Parathyroid adenoma (tissue), 2 donors: Measurements from ENCODE around the gene COL23A1.

ENCODE experiments used
- H2AFZ ChIP-seq: fragments of 300-600 bp; sonication (generic); one replicate; pipeline ENCODE4 v1.7.0; 2017; ENCODE audit warnings: antibody characterized with exemption, mild to moderate bottlenecking
- H3K27ac ChIP-seq: fragments of 300-600 bp; sonication (generic); one replicate; pipeline ENCODE4 v1.7.0; 2017
- H3K27me3 ChIP-seq: fragments of 300-600 bp; sonication (generic); one replicate; pipeline ENCODE4 v1.7.0; 2017; ENCODE audit warnings: low read length; ENCODE audit not compliant: control insufficient read depth, insufficient read depth
- H3K36me3 ChIP-seq: fragments of 300-600 bp; sonication (generic); one replicate; pipeline ENCODE4 v1.7.0; 2017; ENCODE audit warnings: low read length; ENCODE audit not compliant: control insufficient read depth, insufficient read depth
- H3K4me1 ChIP-seq: fragments of 300-600 bp; sonication (generic); one replicate; pipeline ENCODE4 v1.7.0; 2017; ENCODE audit warnings: control low read depth
- H3K4me2 ChIP-seq: fragments of 300-600 bp; sonication (generic); one replicate; pipeline ENCODE4 v1.7.0; 2017; ENCODE audit warnings: low read length
- H3K4me3 ChIP-seq: fragments of 300-600 bp; sonication (generic); one replicate; pipeline ENCODE4 v1.7.0; 2017; ENCODE audit warnings: low read depth, low read length
- H3K79me2 ChIP-seq: fragments of 300-600 bp; sonication (generic); one replicate; pipeline ENCODE4 v1.7.0; 2017; ENCODE audit warnings: control low read depth
- H3K9ac ChIP-seq: fragments of 300-600 bp; sonication (generic); one replicate; pipeline ENCODE4 v1.7.0; 2017; ENCODE audit warnings: mild to moderate bottlenecking
- H3K9me3 ChIP-seq: fragments of 300-600 bp; sonication (generic); one replicate; pipeline ENCODE4 v1.7.0; 2017; ENCODE audit warnings: low read length; ENCODE audit not compliant: control insufficient read depth
- CTCF ChIP-seq: fragments of 300-600 bp; sonication (generic); IDR thresholded peaks from one replicate; pipeline ENCODE4 v1.7.0; 2017; ENCODE audit warnings: antibody characterized with exemption, mild to moderate bottlenecking
- donor health status: primary hyperparathyroidism.

Gene COL23A1

GRCh38 chr5:178424810-178425177 lies 165.4 kb downstream of the COL23A1 start:
- Histone ChIP-seq H3K79me2 (no peaks in the 10 kb centered on the region), H3K9ac (no peak overlapping the region), H3K9me3 (no peaks in the 10 kb centered on the region), H2AFZ (no peak overlapping the region), H3K4me1 (peaks cover 21% of the 10 kb centered on the region), H3K27ac (no peak overlapping the region), H3K4me3 (no peak overlapping the region), H3K4me2 (no peak overlapping the region), H3K27me3 (no peaks in the 10 kb centered on the region), H3K36me3 (no peaks in the 10 kb centered on the region)
- TF ChIP-seq CTCF: no peak

GRCh38 chr5:178423901-178424809 lies 166.0 kb downstream of the COL23A1 start:
- Histone ChIP-seq H3K79me2 (no peaks in the 10 kb centered on the region), H3K27ac (no peak overlapping the region), H3K27me3 (no peaks in the 10 kb centered on the region), H3K9ac (no peak overlapping the region), H3K36me3 (no peaks in the 10 kb centered on the region), H3K4me2 (no peak overlapping the region), H3K9me3 (no peaks in the 10 kb centered on the region), H3K4me1 (peaks cover 23% of the 10 kb centered on the region), H2AFZ (no peak overlapping the region), H3K4me3 (no peak overlapping the region)
- TF ChIP-seq CTCF: no peak

GRCh38 chr5:178423431-178423830 lies 166.8 kb downstream of the COL23A1 start:
- no peaks in the 10 kb centered on the region for H3K9me3 ChIP-seq
- no peak for TF ChIP-seq CTCF
- H3K4me1 ChIP-seq: peaks cover 24% of the 10 kb centered on the region
- H3K27me3 ChIP-seq: no peaks in the 10 kb centered on the region
- H3K4me2 ChIP-seq: no peak overlapping the region
- no peak overlapping the region for H3K27ac ChIP-seq
- H3K79me2 ChIP-seq: no peaks in the 10 kb centered on the region
- no peak overlapping the region for H3K9ac ChIP-seq
- no peak overlapping the region for H3K4me3 ChIP-seq
- H3K36me3 ChIP-seq: no peaks in the 10 kb centered on the region
- no peak overlapping the region for H2AFZ ChIP-seq

GRCh38 chr5:178422400-178422775 lies 167.8 kb downstream of the COL23A1 start:
- Histone ChIP-seq H3K27me3 (no peaks in the 10 kb centered on the region), H3K4me3 (no peak overlapping the region), H3K4me1 (peaks cover 24% of the 10 kb centered on the region), H3K36me3 (no peaks in the 10 kb centered on the region), H3K79me2 (no peaks in the 10 kb centered on the region), H3K4me2 (no peak overlapping the region), H3K27ac (no peak overlapping the region), H3K9ac (no peak overlapping the region), H2AFZ (no peak overlapping the region), H3K9me3 (no peaks in the 10 kb centered on the region)
- TF ChIP-seq CTCF: no peak
